Stomach smooth muscle (tissue), 2 donors: ENCODE results near the gene RFX2.
"Not testable (repeated sequence)": the region's sequence is repeated elsewhere in the genome, so short reads cannot be mapped to it uniquely, and the experiment has no call there.

ENCODE experiments used
- H3K27ac ChIP-seq: one replicate; pipeline ENCODE4 v1.7.0; 2013; ENCODE audit warnings: mild to moderate bottlenecking, low read length, inconsistent platforms
- H3K27me3 ChIP-seq, 2 donors: one replicate each; pipeline ENCODE4 v1.7.0; 2013; ENCODE audit warnings: low read length in 2 of 2; ENCODE audit not compliant: insufficient read depth in 2 of 2, control insufficient read depth in 1 of 2
- H3K36me3 ChIP-seq, 2 donors: one replicate each; pipeline ENCODE4 v1.7.0; 2013; ENCODE audit warnings: low read length in 2 of 2; ENCODE audit not compliant: control insufficient read depth in 2 of 2, insufficient read depth in 2 of 2
- H3K4me1 ChIP-seq: one replicate; pipeline ENCODE4 v1.7.0; 2013; ENCODE audit warnings: low read length; ENCODE audit not compliant: control insufficient read depth, insufficient read depth
- H3K4me3 ChIP-seq, 2 donors: one replicate each; pipeline ENCODE4 v1.7.0; 2013; ENCODE audit warnings: low read length in 2 of 2
- H3K9ac ChIP-seq, 2 donors: one replicate each; pipeline ENCODE4 v1.7.0; 2013; ENCODE audit warnings: low read length in 2 of 2, mild to moderate bottlenecking in 1 of 2
- H3K9me3 ChIP-seq, 2 donors: one replicate each; pipeline ENCODE4 v1.7.0; 2013; ENCODE audit warnings: low read length in 2 of 2; ENCODE audit not compliant: control insufficient read depth in 2 of 2
- donor health status: healthy.
- donor health status: Pancreatic carcinoma.

RFX2 gene

GRCh38 chr19:5988517-5989387 lies 121.5 kb downstream of the RFX2 start:
- Histone ChIP-seq H3K4me1 (peaks cover 17% of the 10 kb centered on the region), H3K27me3 (no peaks in the 10 kb centered on the region), H3K4me3 (no peak overlapping the region), H3K27ac (no peak overlapping the region), H3K9ac (no peak overlapping the region), H3K36me3 (peaks cover 2 to 3% of the 10 kb centered on the region in 2 donors), H3K9me3 (no peaks in the 10 kb centered on the region)

GRCh38 chr19:5987077-5987818 lies 123.1 kb downstream of the RFX2 start:
- no peaks in the 10 kb centered on the region for H3K9me3 ChIP-seq
- H3K4me3 ChIP-seq, result peak overlapping the region; percentile 71 to 75
- H3K9ac ChIP-seq, result peak overlapping the region in 1 of 2 donors; percentile 64
- H3K27me3 ChIP-seq, result no peaks in the 10 kb centered on the region
- no peak overlapping the region for H3K27ac ChIP-seq
- H3K36me3 ChIP-seq, result peaks cover 2 to 3% of the 10 kb centered on the region in 2 donors
- H3K4me1 ChIP-seq, result peaks cover 6% of the 10 kb centered on the region

- not testable (repeated sequence) for H3K4me3 ChIP-seq, H3K9me3 ChIP-seq, H3K9ac ChIP-seq, H3K4me1 ChIP-seq, H3K27ac ChIP-seq, H3K36me3 ChIP-seq, H3K27me3 ChIP-seq
Measured at GRCh38 chr19:5985837-5986236, 124.5 kb downstream of the RFX2 start.

- no peak overlapping the region for H3K27ac ChIP-seq
- peaks cover 6% of the 10 kb centered on the region for H3K4me1 ChIP-seq
- H3K9me3 ChIP-seq, result no peaks in the 10 kb centered on the region
- H3K4me3 ChIP-seq, result no peak overlapping the region
- no peaks in the 10 kb centered on the region for H3K27me3 ChIP-seq
- H3K9ac ChIP-seq, result no peak overlapping the region
- no peaks in the 10 kb centered on the region for H3K36me3 ChIP-seq
Measured at GRCh38 chr19:5985098-5985783, 125.1 kb downstream of the RFX2 start.

GRCh38 chr19:5984600-5984999 lies 125.7 kb downstream of the RFX2 start:
- no peaks in the 10 kb centered on the region for H3K27me3 ChIP-seq
- H3K27ac ChIP-seq, result no peak overlapping the region
- H3K36me3 ChIP-seq, result no peaks in the 10 kb centered on the region

GRCh38 chr19:5983367-5983955 lies 126.8 kb downstream of the RFX2 start:
- Histone ChIP-seq H3K36me3 (no peaks in the 10 kb centered on the region), H3K27me3 (no peaks in the 10 kb centered on the region), H3K4me1 (peaks cover 14% of the 10 kb centered on the region), H3K27ac (no peak overlapping the region), H3K9me3 (no peaks in the 10 kb centered on the region), H3K4me3 (no peak overlapping the region), H3K9ac (no peak overlapping the region)

More at GRCh38 chr19:5984600-5984999, 125.7 kb downstream of the RFX2 start:
- H3K9ac ChIP-seq, result no peak overlapping the region
- peaks cover 7% of the 10 kb centered on the region for H3K4me1 ChIP-seq
- no peak overlapping the region for H3K4me3 ChIP-seq
- H3K9me3 ChIP-seq, result no peaks in the 10 kb centered on the region

GRCh38 chr19:5978606-5979552 lies 131.4 kb downstream of the RFX2 start:
- Histone ChIP-seq H3K9me3 (no peaks in the 10 kb centered on the region), H3K4me3 (peak overlapping the region; percentile 65 to 86), H3K9ac (peak overlapping the region; percentile 71 to 83), H3K27me3 (no peaks in the 10 kb centered on the region), H3K36me3 (peaks cover 5 to 10% of the 10 kb centered on the region in 2 donors), H3K4me1 (peaks cover 43% of the 10 kb centered on the region), H3K27ac (peak overlapping the region; percentile 76)

- Histone ChIP-seq H3K4me1 (peaks cover 49% of the 10 kb centered on the region), H3K27ac (peak within 1 kb of the TSS; percentile 76), H3K27me3 (no peaks in the 10 kb centered on the region), H3K9ac (peak within 1 kb of the TSS; percentile 86 to 89), H3K4me3 (peak within 1 kb of the TSS; percentile 84 to 86), H3K9me3 (no peaks in the 10 kb centered on the region), H3K36me3 (peaks cover 12 to 14% of the 10 kb centered on the region in 2 donors)
Measured at GRCh38 chr19:5977785-5978605, 132.3 kb downstream of the RFX2 start, which contains the start of gene RANBP3. Gene RANBP3, minus strand, starts transcription at chr19:5978140. Its CDS starts 58 bp downstream, at chr19:5978082.

GRCh38 chr19:5977222-5977784 lies 133.0 kb downstream of the RFX2 start:
- Histone ChIP-seq H3K4me3 (peak overlapping the region; percentile 84 to 86), H3K27me3 (no peaks in the 10 kb centered on the region), H3K27ac (peak overlapping the region; percentile 66), H3K9me3 (no peaks in the 10 kb centered on the region), H3K9ac (peak overlapping the region; percentile 86 to 89), H3K4me1 (peaks cover 49% of the 10 kb centered on the region), H3K36me3 (peaks cover 12 to 14% of the 10 kb centered on the region in 2 donors)
